K562 (cell line): ENCODE measurements around the gene ZNF627. TPM values are rescaled to one million over a fixed set of nuclear protein-coding genes. Genes with fewer than 3 reads are reported as not detected.

Experiments used
- BDP1 ChIP-seq: IDR thresholded peaks from 3 replicates; pipeline ENCODE4 v1.6.1; 2011; ENCODE audit not compliant: insufficient read length, insufficient read depth
- CEBPG ChIP-seq, 3 experiments: fragments of 200-800 bp in 1 of 3; sonication (Bioruptor generic) in 1 of 3; sonication (generic) in 1 of 3; formaldehyde crosslinking in 1 of 3; IDR thresholded peaks in 2 of 3; conservative IDR thresholded peaks in 1 of 3; 2 replicates each; pipeline versions ENCODE4 v1.6.1 to v1.8.0; 2016 to 2022; ENCODE audit warnings: missing compliant biosample characterization in 2 of 3, missing genetic modification characterization in 2 of 3, mild to moderate bottlenecking in 1 of 3, missing genetic modification reagents in 1 of 3
- CHD1 ChIP-seq: fragments of 200-600 bp; sonication (generic); IDR thresholded peaks from one replicate; pipeline ENCODE4 v1.6.1; 2012; ENCODE audit warnings: mild to moderate bottlenecking, moderate library complexity, low read length, inconsistent platforms
- CHD2 ChIP-seq: IDR thresholded peaks from 2 replicates; pipeline ENCODE4 v1.6.1; 2011; ENCODE audit warnings: low read depth, low read length
- DPF2 ChIP-seq: fragments of 450-650 bp; IDR thresholded peaks from 2 replicates; pipeline ENCODE4 v1.6.1; 2016
- FIP1L1 ChIP-seq: fragments of 200-400 bp; formaldehyde crosslinking; IDR thresholded peaks from 2 replicates; pipeline ENCODE4 v1.6.1; 2018; ENCODE audit warnings: mild to moderate bottlenecking, low read depth, low read length; ENCODE audit not compliant: poor library complexity, severe bottlenecking
- HNRNPL ChIP-seq: fragments of 200-400 bp; formaldehyde crosslinking; IDR thresholded peaks from 2 replicates; pipeline ENCODE4 v1.6.1; 2017; ENCODE audit warnings: low read depth, mild to moderate bottlenecking, low read length
- KLF10 ChIP-seq: fragments of 250-450 bp; sonication (Bioruptor Pico); IDR thresholded peaks from 2 replicates; pipeline ENCODE4 v1.6.1; 2021; ENCODE audit warnings: matching md5 sums
- MYC ChIP-seq, 2 experiments: fragments of 250-450 bp in 1 of 2; sonication (Bioruptor Pico) in 1 of 2; IDR thresholded peaks; 2 replicates each; pipeline versions ENCODE4 v1.5.1 to v1.6.1; 2012 to 2021; ENCODE audit warnings: low read depth in 2 of 2, borderline replicate concordance in 1 of 2, improper control_type of control experiment in 1 of 2, low read length in 1 of 2, mild to moderate bottlenecking in 1 of 2, moderate library complexity in 1 of 2
- NFE2 ChIP-seq: IDR thresholded peaks from 2 replicates; pipeline ENCODE4 v1.6.1; 2014; ENCODE audit warnings: antibody characterized with exemption, low read depth
- NFXL1 ChIP-seq: fragments of 450-650 bp; formaldehyde crosslinking; IDR thresholded peaks from 2 replicates; pipeline ENCODE4 v1.4.0; 2021; ENCODE audit warnings: mild to moderate bottlenecking
- NONO ChIP-seq, 2 experiments: fragments of 200-400 bp in 1 of 2; fragments of 450-650 bp in 1 of 2; formaldehyde crosslinking in 1 of 2; IDR thresholded peaks; 2 replicates each; pipeline ENCODE4 v1.6.1; 2017; ENCODE audit warnings: low read depth in 2 of 2, mild to moderate bottlenecking in 2 of 2, moderate library complexity in 2 of 2, low read length in 1 of 2
- RB1 ChIP-seq: fragments of 450-650 bp; IDR thresholded peaks from 2 replicates; pipeline ENCODE4 v1.6.1; 2017; ENCODE audit warnings: low read depth, mild to moderate bottlenecking
- RBM25 ChIP-seq: fragments of 200-400 bp; formaldehyde crosslinking; IDR thresholded peaks from 2 replicates; pipeline ENCODE4 v1.6.1; 2018; ENCODE audit warnings: low read length, low read depth, moderate library complexity; ENCODE audit not compliant: severe bottlenecking
- SAFB ChIP-seq: fragments of 200-400 bp; formaldehyde crosslinking; IDR thresholded peaks from 2 replicates; pipeline ENCODE4 v1.6.1; 2017; ENCODE audit warnings: low read depth, low read length, borderline replicate concordance
- SMAD2 ChIP-seq: fragments of 150-350 bp; IDR thresholded peaks from 2 replicates; pipeline ENCODE4 v1.6.1; 2014; ENCODE audit warnings: low read depth, mild to moderate bottlenecking, low read length
- SMAD4 ChIP-seq: fragments of 250-450 bp; sonication (Bioruptor Pico); conservative IDR thresholded peaks from 2 replicates; pipeline ENCODE4 v1.8.0; 2021; ENCODE audit warnings: inconsistent platforms, mild to moderate bottlenecking, moderate library complexity
- SOX6 ChIP-seq: fragments of 450-650 bp; IDR thresholded peaks from 2 replicates; pipeline ENCODE4 v1.6.1; 2014; ENCODE audit warnings: mild to moderate bottlenecking
- SRSF3 ChIP-seq: fragments of 200-400 bp; formaldehyde crosslinking; IDR thresholded peaks from 2 replicates; pipeline ENCODE4 v1.6.1; 2016; ENCODE audit warnings: mild to moderate bottlenecking, low read length, moderate library complexity; ENCODE audit not compliant: insufficient read depth
- TCF7L2 ChIP-seq: fragments of 150-350 bp; IDR thresholded peaks from 2 replicates; pipeline ENCODE4 v1.6.1; 2016; ENCODE audit warnings: low read depth, mild to moderate bottlenecking, low read length, moderate library complexity
- ZNF263 ChIP-seq: sonication (generic); formaldehyde crosslinking; IDR thresholded peaks from 2 replicates; pipeline ENCODE4 v1.8.0; 2022; ENCODE audit warnings: mild to moderate bottlenecking, missing genetic modification reagents, borderline replicate concordance
- polyA plus RNA-seq, 8 experiments: library from polyadenylated mRNA; depleted of rRNA in 4 of 8; stranded (reverse) in 5 of 8; unstranded in 3 of 8; fragments of >200 nt; fragmentation: Nextera tagmentation in 2 of 8; fragmentation: Illumina TruSeq in 1 of 8; extraction: Ambion mirVana in 2 of 8; extraction: Trizol in 1 of 8; gene quantifications; 2 replicates each; pipeline versions ENCODE4 v1.2.1 to v1.2.3, GENCODE V29; 2011 to 2014; ENCODE audit warnings: inconsistent platforms in 1 of 8, missing spikeins in 1 of 8
- total RNA-seq, 7 experiments: library from RNA; depleted of rRNA in 6 of 7; stranded (reverse); fragments of >200 nt in 6 of 7; fragmentation: Illumina TruSeq in 2 of 7; extraction: Trizol in 2 of 7; gene quantifications; 2 replicates each; pipeline versions ENCODE4 v1.2.1 to v1.2.3, GENCODE V29; 2011 to 2021; ENCODE audit warnings: low replicate concordance in 1 of 7
- TF ChIP-seq, protein P1 (sequence below): IDR thresholded peaks from 3 replicates; pipeline ENCODE4 v1.6.1; 2011; ENCODE audit warnings: borderline replicate concordance, mild to moderate bottlenecking; ENCODE audit not compliant: insufficient read length, insufficient read depth
- TF ChIP-seq, protein P2 (sequence below): fragments of 450-650 bp; IDR thresholded peaks from 2 replicates; pipeline ENCODE4 v1.6.1; 2018; ENCODE audit not compliant: partially characterized antibody

ZNF627 gene
- total and polyA plus RNA-seq, 9 of the 15 experiments (the other 6 are each of a cell fraction or from before 2014, with no cell fraction given), result 6.4 to 19.9 (median 10.6) TPM

DNA sequence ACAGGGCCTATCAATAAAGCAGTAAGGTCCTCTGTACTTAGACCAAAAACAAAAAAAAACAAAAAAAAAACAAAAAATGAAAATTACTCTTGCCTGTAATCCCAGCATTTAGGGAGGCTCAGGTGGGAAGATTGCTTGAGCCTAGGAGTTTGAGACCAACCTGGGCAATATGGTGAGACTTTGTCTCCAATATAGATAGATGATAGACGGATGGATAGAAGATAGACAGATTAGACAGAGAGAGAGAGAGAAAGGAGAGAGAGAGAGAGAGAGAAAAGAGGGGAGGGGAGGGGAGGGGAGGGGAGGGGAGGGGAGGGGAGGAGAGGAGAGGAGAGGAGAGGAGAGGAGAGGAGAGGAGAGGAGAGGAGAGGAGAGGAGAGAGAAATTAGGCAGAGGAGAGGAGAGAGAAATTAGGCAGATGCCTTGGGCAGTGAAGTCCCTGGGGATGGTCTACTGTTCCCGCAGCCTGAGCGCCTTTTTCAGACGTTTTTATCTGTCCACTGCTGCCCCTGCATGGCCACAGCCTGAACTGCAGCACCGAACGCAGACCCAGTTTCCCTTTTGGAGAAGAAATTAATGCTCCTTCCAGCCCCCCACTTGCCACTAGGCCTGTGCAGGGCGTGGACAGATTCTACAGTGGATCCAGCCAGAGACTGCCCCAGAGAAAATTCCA, 9.8 kb upstream of the ZNF627 start (continued):
- TF ChIP-seq MYC (IDR thresholded peaks at IDR 0.05; ENCODE audit: low read depth, low read length), result 0 out of 2 replicates have a peak, but pooled peaks have one; percentile 15
- TF ChIP-seq MYC (CRISPR knock-in tag; IDR thresholded peaks at IDR 0.05; ENCODE audit: borderline replicate concordance, low read depth), result no peak
- no peak for TF ChIP-seq SRSF3
- TF ChIP-seq SOX6, result no peak
- TF ChIP-seq KLF10, result no peak
- TF ChIP-seq FIP1L1, result no peak
- no peak for TF ChIP-seq SMAD2
- no peak for TF ChIP-seq BDP1
- TF ChIP-seq, protein P1, sequence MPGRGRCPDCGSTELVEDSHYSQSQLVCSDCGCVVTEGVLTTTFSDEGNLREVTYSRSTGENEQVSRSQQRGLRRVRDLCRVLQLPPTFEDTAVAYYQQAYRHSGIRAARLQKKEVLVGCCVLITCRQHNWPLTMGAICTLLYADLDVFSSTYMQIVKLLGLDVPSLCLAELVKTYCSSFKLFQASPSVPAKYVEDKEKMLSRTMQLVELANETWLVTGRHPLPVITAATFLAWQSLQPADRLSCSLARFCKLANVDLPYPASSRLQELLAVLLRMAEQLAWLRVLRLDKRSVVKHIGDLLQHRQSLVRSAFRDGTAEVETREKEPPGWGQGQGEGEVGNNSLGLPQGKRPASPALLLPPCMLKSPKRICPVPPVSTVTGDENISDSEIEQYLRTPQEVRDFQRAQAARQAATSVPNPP, result no peak
- TF ChIP-seq CHD2, result no peak
- TF ChIP-seq NFE2, result no peak
- no peak for TF ChIP-seq DPF2
- TF ChIP-seq SAFB, result no peak
- no peak for TF ChIP-seq RBM25
- no peak for TF ChIP-seq ZNF263 (CRISPR knock-in tag)
- TF ChIP-seq NONO (IDR thresholded peaks at IDR 0.05; ENCODE audit: low read depth in 2 of 2, low read length in 1 of 2), result no peak
- TF ChIP-seq, protein P2, sequence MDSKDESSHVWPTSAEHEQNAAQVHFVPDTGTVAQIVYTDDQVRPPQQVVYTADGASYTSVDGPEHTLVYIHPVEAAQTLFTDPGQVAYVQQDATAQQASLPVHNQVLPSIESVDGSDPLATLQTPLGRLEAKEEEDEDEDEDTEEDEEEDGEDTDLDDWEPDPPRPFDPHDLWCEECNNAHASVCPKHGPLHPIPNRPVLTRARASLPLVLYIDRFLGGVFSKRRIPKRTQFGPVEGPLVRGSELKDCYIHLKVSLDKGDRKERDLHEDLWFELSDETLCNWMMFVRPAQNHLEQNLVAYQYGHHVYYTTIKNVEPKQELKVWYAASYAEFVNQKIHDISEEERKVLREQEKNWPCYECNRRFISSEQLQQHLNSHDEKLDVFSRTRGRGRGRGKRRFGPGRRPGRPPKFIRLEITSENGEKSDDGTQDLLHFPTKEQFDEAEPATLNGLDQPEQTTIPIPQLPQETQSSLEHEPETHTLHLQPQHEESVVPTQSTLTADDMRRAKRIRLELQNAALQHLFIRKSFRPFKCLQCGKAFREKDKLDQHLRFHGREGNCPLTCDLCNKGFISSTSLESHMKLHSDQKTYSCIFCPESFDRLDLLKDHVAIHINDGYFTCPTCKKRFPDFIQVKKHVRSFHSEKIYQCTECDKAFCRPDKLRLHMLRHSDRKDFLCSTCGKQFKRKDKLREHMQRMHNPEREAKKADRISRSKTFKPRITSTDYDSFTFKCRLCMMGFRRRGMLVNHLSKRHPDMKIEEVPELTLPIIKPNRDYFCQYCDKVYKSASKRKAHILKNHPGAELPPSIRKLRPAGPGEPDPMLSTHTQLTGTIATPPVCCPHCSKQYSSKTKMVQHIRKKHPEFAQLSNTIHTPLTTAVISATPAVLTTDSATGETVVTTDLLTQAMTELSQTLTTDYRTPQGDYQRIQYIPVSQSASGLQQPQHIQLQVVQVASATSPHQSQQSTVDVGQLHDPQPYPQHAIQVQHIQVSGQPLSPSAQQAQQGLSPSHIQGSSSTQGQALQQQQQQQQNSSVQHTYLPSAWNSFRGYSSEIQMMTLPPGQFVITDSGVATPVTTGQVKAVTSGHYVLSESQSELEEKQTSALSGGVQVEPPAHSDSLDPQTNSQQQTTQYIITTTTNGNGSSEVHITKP, result no peak
- no peak for TF ChIP-seq TCF7L2
- no peak for TF ChIP-seq CHD1
- peak; percentile 85 for TF ChIP-seq RB1
- no peak for TF ChIP-seq CEBPG (CRISPR knock-in tag; IDR thresholded peaks at IDR 0.05)
- TF ChIP-seq CEBPG (tag; conservative IDR thresholded peaks at IDR 0.05 in 1 of 2, IDR thresholded peaks at IDR 0.05 in 1 of 2), result no peak
- TF ChIP-seq HNRNPL, result no peak
- no peak for TF ChIP-seq SMAD4 (CRISPR knock-in tag)
- no peak for TF ChIP-seq NFXL1 (CRISPR knock-in tag)
